Measurements from ENCODE around the gene AUTS2.

DNA sequence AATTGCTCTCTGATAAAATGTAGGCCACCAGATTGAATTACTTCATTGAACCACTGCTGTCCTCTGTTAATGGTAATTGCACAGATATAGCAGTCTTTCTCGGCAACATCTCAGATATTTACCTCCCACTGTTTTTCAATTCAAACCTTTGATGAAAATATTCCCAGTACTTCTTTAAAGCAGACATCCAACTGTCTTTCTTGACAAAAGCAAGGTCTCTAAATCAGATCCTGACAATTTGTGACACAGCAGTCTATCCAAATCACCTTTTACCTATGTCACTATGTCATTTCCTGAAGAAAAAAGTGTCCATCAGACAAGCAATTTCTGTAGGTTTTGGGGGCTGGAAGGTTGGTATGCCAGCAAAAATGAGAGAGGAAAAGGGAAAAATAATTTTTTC lies 555.7 kb downstream of the AUTS2 start:
- TF ChIP-seq ZEB2 (tag by site-specific recombination; IDR thresholded peaks at IDR 0.05) = no peak
- TF ChIP-seq, protein P1, sequence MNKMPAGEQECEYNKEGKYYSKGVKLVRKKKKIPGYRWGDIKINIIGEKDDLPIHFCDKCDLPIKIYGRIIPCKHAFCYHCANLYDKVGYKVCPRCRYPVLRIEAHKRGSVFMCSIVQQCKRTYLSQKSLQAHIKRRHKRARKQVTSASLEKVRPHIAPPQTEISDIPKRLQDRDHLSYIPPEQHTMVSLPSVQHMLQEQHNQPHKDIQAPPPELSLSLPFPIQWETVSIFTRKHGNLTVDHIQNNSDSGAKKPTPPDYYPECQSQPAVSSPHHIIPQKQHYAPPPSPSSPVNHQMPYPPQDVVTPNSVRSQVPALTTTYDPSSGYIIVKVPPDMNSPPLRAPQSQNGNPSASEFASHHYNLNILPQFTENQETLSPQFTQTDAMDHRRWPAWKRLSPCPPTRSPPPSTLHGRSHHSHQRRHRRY (tag by site-specific recombination; IDR thresholded peaks at IDR 0.05) = no peak
- TF ChIP-seq, protein P2, sequence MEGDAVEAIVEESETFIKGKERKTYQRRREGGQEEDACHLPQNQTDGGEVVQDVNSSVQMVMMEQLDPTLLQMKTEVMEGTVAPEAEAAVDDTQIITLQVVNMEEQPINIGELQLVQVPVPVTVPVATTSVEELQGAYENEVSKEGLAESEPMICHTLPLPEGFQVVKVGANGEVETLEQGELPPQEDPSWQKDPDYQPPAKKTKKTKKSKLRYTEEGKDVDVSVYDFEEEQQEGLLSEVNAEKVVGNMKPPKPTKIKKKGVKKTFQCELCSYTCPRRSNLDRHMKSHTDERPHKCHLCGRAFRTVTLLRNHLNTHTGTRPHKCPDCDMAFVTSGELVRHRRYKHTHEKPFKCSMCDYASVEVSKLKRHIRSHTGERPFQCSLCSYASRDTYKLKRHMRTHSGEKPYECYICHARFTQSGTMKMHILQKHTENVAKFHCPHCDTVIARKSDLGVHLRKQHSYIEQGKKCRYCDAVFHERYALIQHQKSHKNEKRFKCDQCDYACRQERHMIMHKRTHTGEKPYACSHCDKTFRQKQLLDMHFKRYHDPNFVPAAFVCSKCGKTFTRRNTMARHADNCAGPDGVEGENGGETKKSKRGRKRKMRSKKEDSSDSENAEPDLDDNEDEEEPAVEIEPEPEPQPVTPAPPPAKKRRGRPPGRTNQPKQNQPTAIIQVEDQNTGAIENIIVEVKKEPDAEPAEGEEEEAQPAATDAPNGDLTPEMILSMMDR (tag by site-specific recombination; IDR thresholded peaks at IDR 0.05) = no peak
- TF ChIP-seq TCF7L2 (IDR thresholded peaks at IDR 0.05; ENCODE audit: borderline replicate concordance, low read depth, low read length) = no peak
- TF ChIP-seq, protein P3, sequence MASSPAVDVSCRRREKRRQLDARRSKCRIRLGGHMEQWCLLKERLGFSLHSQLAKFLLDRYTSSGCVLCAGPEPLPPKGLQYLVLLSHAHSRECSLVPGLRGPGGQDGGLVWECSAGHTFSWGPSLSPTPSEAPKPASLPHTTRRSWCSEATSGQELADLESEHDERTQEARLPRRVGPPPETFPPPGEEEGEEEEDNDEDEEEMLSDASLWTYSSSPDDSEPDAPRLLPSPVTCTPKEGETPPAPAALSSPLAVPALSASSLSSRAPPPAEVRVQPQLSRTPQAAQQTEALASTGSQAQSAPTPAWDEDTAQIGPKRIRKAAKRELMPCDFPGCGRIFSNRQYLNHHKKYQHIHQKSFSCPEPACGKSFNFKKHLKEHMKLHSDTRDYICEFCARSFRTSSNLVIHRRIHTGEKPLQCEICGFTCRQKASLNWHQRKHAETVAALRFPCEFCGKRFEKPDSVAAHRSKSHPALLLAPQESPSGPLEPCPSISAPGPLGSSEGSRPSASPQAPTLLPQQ (tag by site-specific recombination; IDR thresholded peaks at IDR 0.05) = no peak
- no peak for TF ChIP-seq KLF7 (tag by site-specific recombination; IDR thresholded peaks at IDR 0.05; ENCODE audit: borderline replicate concordance)
- TF ChIP-seq ZSCAN16 (tag by site-specific recombination; IDR thresholded peaks at IDR 0.05) = no peak
- no peak for TF ChIP-seq ZNF501 (tag by site-specific recombination; IDR thresholded peaks at IDR 0.05)
- TF ChIP-seq ZNF266 (tag by site-specific recombination; IDR thresholded peaks at IDR 0.05; ENCODE audit: low read depth) = no peak
- no peak for TF ChIP-seq ZNF76 (tag by site-specific recombination; IDR thresholded peaks at IDR 0.05; ENCODE audit: borderline replicate concordance, low read depth)
- no peak for TF ChIP-seq ZNF274 (IDR thresholded peaks at IDR 0.05; ENCODE audit: low read length)
- no peak for TF ChIP-seq ZNF274 (tag by site-specific recombination; IDR thresholded peaks at IDR 0.05; ENCODE audit: borderline replicate concordance)
- TF ChIP-seq, protein P4, sequence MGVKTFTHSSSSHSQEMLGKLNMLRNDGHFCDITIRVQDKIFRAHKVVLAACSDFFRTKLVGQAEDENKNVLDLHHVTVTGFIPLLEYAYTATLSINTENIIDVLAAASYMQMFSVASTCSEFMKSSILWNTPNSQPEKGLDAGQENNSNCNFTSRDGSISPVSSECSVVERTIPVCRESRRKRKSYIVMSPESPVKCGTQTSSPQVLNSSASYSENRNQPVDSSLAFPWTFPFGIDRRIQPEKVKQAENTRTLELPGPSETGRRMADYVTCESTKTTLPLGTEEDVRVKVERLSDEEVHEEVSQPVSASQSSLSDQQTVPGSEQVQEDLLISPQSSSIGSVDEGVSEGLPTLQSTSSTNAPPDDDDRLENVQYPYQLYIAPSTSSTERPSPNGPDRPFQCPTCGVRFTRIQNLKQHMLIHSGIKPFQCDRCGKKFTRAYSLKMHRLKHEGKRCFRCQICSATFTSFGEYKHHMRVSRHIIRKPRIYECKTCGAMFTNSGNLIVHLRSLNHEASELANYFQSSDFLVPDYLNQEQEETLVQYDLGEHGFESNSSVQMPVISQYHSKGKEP (tag by site-specific recombination; IDR thresholded peaks at IDR 0.05) = no peak
- no peak for TF ChIP-seq ZNF530 (tag by site-specific recombination; IDR thresholded peaks at IDR 0.05; ENCODE audit: low read depth)
